HCT116 (cell line): Measurements from ENCODE around the gene TBC1D14.

Experiments
- CTCF ChIP-seq, 3 experiments: fragments of 200-600 bp in 1 of 3; sonication (generic) in 1 of 3; IDR thresholded peaks in 2 of 3; conservative IDR thresholded peaks in 1 of 3; 2 replicates each; pipeline ENCODE4 v1.5.1; 2012 to 2017; ENCODE audit warnings: low read depth in 2 of 3, low read length in 2 of 3, antibody characterized with exemption in 1 of 3, borderline replicate concordance in 1 of 3, control low read depth in 1 of 3, mild to moderate bottlenecking in 1 of 3, mixed read lengths in 1 of 3, mixed run types in 1 of 3, moderate library complexity in 1 of 3; ENCODE audit not compliant: insufficient read depth in 1 of 3
- ELF1 ChIP-seq: IDR thresholded peaks from 2 replicates; pipeline ENCODE4 v1.6.1; 2012; ENCODE audit warnings: low read depth, borderline replicate concordance
- EZH2 ChIP-seq: fragments of 200-600 bp; sonication (generic); IDR thresholded peaks from 2 replicates; pipeline ENCODE4 v1.6.1; 2017; ENCODE audit warnings: antibody characterized with exemption, mixed run types
- JUND ChIP-seq: IDR thresholded peaks from 2 replicates; pipeline ENCODE4 v1.6.1; 2012
- POLR2A ChIP-seq: IDR thresholded peaks from 2 replicates; pipeline ENCODE4 v1.7.0; 2011; ENCODE audit warnings: borderline replicate concordance; ENCODE audit not compliant: insufficient read depth, insufficient read length; ENCODE audit errors: extremely low read depth
- POLR2AphosphoS5 ChIP-seq: IDR thresholded peaks from 2 replicates; pipeline ENCODE4 v1.6.1; 2011; ENCODE audit warnings: mild to moderate bottlenecking, low read depth, low read length, moderate library complexity
- RAD21 ChIP-seq: IDR thresholded peaks from 2 replicates; pipeline ENCODE4 v1.6.1; 2012; ENCODE audit warnings: low read depth, mild to moderate bottlenecking
- SIN3A ChIP-seq: IDR thresholded peaks from 2 replicates; pipeline ENCODE4 v1.6.1; 2012; ENCODE audit warnings: low read depth
- YY1 ChIP-seq: IDR thresholded peaks from 2 replicates; pipeline ENCODE4 v1.6.1; 2011; ENCODE audit warnings: low read length, low read depth, moderate library complexity, mild to moderate bottlenecking; ENCODE audit not compliant: insufficient replicate concordance; ENCODE audit errors: extremely low read depth
- TF ChIP-seq, protein P1 (sequence below): IDR thresholded peaks from 2 replicates; pipeline ENCODE4 v1.6.1; 2012
- TF ChIP-seq, protein P2 (sequence below): IDR thresholded peaks from 2 replicates; pipeline ENCODE4 v1.6.1; 2012; ENCODE audit warnings: low read depth
- TF ChIP-seq, protein P3 (sequence below): IDR thresholded peaks from 2 replicates; pipeline ENCODE4 v1.6.1; 2012

DNA sequence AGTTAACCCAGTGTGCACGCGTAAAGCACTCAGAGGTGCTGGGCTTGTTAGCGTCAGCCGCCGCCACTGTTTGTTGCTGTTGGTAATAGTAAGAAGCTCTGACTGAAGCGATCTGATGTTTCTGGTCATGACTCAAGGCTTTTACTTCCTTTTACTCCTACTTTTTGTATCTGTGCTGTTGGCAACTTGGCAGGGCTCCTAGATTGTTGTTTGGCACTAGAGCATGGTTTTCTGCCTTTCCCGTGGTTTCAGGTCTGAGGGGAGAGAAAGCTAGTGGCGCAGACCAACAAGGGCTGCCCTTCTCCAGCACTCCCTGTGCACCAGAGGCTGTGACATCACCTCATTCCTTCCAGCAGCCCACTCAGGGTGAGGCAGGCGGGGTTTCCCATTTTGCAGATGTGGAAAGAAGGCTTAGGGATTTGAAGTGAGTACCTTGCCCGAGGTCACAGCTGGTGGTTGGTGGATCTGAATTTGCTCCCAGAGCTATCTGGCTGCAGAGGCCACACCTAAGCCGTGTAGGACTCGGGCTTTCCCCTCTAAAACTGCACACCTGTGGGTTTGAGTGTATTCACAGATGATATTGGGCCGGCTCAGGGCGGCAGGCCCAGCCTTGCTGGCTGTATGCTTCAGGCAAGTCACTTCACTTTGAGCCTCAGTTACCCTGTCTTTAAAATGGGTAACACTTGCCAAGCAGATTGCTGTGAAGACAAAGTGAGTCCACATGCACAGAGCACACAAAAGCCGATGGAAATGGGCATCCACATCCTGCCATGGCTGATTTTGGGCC, 82.3 kb downstream of the TBC1D14 start:
- TF ChIP-seq, protein P1, sequence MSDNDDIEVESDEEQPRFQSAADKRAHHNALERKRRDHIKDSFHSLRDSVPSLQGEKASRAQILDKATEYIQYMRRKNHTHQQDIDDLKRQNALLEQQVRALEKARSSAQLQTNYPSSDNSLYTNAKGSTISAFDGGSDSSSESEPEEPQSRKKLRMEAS: no peak
- TF ChIP-seq, protein P2, sequence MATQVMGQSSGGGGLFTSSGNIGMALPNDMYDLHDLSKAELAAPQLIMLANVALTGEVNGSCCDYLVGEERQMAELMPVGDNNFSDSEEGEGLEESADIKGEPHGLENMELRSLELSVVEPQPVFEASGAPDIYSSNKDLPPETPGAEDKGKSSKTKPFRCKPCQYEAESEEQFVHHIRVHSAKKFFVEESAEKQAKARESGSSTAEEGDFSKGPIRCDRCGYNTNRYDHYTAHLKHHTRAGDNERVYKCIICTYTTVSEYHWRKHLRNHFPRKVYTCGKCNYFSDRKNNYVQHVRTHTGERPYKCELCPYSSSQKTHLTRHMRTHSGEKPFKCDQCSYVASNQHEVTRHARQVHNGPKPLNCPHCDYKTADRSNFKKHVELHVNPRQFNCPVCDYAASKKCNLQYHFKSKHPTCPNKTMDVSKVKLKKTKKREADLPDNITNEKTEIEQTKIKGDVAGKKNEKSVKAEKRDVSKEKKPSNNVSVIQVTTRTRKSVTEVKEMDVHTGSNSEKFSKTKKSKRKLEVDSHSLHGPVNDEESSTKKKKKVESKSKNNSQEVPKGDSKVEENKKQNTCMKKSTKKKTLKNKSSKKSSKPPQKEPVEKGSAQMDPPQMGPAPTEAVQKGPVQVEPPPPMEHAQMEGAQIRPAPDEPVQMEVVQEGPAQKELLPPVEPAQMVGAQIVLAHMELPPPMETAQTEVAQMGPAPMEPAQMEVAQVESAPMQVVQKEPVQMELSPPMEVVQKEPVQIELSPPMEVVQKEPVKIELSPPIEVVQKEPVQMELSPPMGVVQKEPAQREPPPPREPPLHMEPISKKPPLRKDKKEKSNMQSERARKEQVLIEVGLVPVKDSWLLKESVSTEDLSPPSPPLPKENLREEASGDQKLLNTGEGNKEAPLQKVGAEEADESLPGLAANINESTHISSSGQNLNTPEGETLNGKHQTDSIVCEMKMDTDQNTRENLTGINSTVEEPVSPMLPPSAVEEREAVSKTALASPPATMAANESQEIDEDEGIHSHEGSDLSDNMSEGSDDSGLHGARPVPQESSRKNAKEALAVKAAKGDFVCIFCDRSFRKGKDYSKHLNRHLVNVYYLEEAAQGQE: no peak
- TF ChIP-seq JUND: no peak
- TF ChIP-seq RAD21: no peak
- no peak for TF ChIP-seq POLR2A
- TF ChIP-seq CTCF (IDR thresholded peaks at IDR 0.05 in 2 of 3, conservative IDR thresholded peaks at IDR 0.05 in 1 of 3; ENCODE audit: borderline replicate concordance in 1 of 3, insufficient read depth in 1 of 3, low read depth in 2 of 3, low read length in 2 of 3): no peak
- no peak for TF ChIP-seq SIN3A
- no peak for TF ChIP-seq POLR2AphosphoS5
- TF ChIP-seq EZH2: no peak
- no peak for TF ChIP-seq ELF1
- TF ChIP-seq, protein P3, sequence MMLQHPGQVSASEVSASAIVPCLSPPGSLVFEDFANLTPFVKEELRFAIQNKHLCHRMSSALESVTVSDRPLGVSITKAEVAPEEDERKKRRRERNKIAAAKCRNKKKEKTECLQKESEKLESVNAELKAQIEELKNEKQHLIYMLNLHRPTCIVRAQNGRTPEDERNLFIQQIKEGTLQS: no peak
- no peak for TF ChIP-seq YY1
